ENCODE results near the gene SLC66A3. TPM values are rescaled to one million over a fixed set of nuclear protein-coding genes. Genes with fewer than 3 reads are reported as not detected.

SLC66A3 gene
- total and polyA plus RNA-seq, 2 donors (not counting 1 experiment from before 2014, with no cell fraction given), result 23.7 to 32.4 TPM

DNA sequence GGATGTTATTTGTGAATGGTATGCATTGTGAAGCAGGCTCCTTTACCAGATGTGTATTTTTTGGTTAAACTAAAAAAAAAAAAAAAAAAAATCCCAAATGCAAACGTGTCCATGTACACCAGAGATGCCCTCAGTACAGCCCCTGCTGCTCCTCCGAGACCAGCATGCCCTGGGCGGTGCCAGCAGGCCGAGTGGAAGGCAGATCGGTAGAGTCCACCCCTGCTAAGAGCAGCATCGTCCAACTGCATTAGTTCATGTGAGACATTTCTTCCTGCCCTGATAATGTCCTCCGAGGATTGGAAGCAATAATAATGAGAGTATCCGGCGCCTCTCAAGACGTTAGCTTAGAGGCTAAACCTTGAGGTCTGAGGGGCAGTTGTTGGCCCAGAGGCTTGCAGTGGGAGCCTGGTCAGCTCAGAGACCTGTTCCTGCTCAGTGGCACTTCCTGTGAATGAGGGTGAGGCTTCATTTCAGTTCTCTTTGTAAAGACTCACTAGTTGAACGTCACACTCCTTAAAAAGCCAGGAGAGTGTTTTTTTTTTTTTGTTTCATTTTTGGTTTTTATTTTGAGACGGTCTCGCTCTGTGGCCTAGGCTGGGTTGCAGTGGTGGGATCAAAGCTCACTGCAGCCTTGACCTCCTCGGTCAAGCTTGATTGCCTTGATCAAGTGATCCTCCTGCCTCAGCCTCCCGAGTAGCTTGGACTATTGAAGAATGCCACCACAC is 5.6 kb downstream of the SLC66A3 start:
- POLR2A ChIA-PET, result interaction anchor here (0.7 to 1.2 kb wide), 2 partner anchors 28 to 184 kb away, joined by 3 to 6 read pairs; partner anchors contain the start of gene ROCK2
- peaks cover 13 to 22% of the 10 kb centered on the region in 2 donors for H3K4me1 ChIP-seq (ENCODE audit: control insufficient read depth in 2 of 2, insufficient read depth in 2 of 2, low read length in 2 of 2)
- H3K27me3 ChIP-seq (replicated peaks in 1 of 4; ENCODE audit: control extremely low read depth in 1 of 4, control insufficient read depth in 3 of 4, insufficient read depth in 4 of 4, low read length in 3 of 4), result no peaks in the 10 kb centered on the region
- peaks cover 11% of the 10 kb centered on the region for H4K20me1 ChIP-seq (ENCODE audit: control insufficient read depth, insufficient read depth, low read length, poor library complexity, severe bottlenecking)
- H3K27ac ChIP-seq (ENCODE audit: low read length in 2 of 2), result peak overlapping the region; percentile 53
- CTCF ChIA-PET, result interaction anchor here (0.7 to 1.4 kb wide), 3 partner anchors 14 to 299 kb away, joined by 3 to 8 read pairs (median 4); a partner anchor contains a TSS
- H3K36me3 ChIP-seq (replicated peaks in 1 of 2; ENCODE audit: control extremely low read depth in 1 of 2, control insufficient read depth in 1 of 2, extremely low read depth in 1 of 2, insufficient read depth in 2 of 2, low read length in 1 of 2), result no peaks in the 10 kb centered on the region
- peaks cover 0 to 8% (median 0%) of the 10 kb centered on the region in 3 donors for H3K9me3 ChIP-seq (ENCODE audit: control extremely low read depth in 1 of 3, control insufficient read depth in 2 of 3, insufficient read depth in 1 of 3, low read length in 2 of 3)
- peaks cover 21% of the 10 kb centered on the region for H3K4me1 Mint-ChIP-seq
- no peak overlapping the region for H3K9ac ChIP-seq (ENCODE audit: low read length)
- H3K4me3 Mint-ChIP-seq, result no peak overlapping the region
- H3K4me3 ChIP-seq (ENCODE audit: control extremely low read depth in 1 of 5, extremely low read depth in 1 of 5, insufficient read depth in 1 of 5, low read depth in 2 of 5, low read length in 4 of 5), result no peak overlapping the region
- DNase-seq (peak; percentile 25), ATAC-seq (ENCODE audit: low read depth) (peak; percentile 61)
- intact Hi-C loops (cut with micrococcal nuclease), result loop anchor here (5.0 kb wide), 1 partner anchor 41 kb away; no protein-coding TSS in a partner anchor
- H3K27ac Mint-ChIP-seq, result peak overlapping the region; percentile 83
- H3K9me3 Mint-ChIP-seq (ENCODE audit: insufficient read depth), result no peaks in the 10 kb centered on the region
- TF ChIP-seq, protein P1, sequence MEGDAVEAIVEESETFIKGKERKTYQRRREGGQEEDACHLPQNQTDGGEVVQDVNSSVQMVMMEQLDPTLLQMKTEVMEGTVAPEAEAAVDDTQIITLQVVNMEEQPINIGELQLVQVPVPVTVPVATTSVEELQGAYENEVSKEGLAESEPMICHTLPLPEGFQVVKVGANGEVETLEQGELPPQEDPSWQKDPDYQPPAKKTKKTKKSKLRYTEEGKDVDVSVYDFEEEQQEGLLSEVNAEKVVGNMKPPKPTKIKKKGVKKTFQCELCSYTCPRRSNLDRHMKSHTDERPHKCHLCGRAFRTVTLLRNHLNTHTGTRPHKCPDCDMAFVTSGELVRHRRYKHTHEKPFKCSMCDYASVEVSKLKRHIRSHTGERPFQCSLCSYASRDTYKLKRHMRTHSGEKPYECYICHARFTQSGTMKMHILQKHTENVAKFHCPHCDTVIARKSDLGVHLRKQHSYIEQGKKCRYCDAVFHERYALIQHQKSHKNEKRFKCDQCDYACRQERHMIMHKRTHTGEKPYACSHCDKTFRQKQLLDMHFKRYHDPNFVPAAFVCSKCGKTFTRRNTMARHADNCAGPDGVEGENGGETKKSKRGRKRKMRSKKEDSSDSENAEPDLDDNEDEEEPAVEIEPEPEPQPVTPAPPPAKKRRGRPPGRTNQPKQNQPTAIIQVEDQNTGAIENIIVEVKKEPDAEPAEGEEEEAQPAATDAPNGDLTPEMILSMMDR (IDR thresholded peaks at IDR 0.05), result no peak
- no peak for TF ChIP-seq EZH2 (IDR thresholded peaks at IDR 0.05; ENCODE audit: borderline replicate concordance, insufficient read depth, low read depth, low read length, poor library complexity, severe bottlenecking)
- 91% methylated on average over 10 of the region's 15 CpGs for WGBS (ENCODE audit: insufficient coverage)
- no peak overlapping the region for H2AFZ ChIP-seq (ENCODE audit: insufficient read depth, low read depth, low read length, poor library complexity, severe bottlenecking)
- H3K27me3 Mint-ChIP-seq, result no peaks in the 10 kb centered on the region
- H3K4me2 ChIP-seq (replicated peaks; ENCODE audit: low read depth, low read length, poor library complexity, severe bottlenecking), result peak overlapping the region; percentile 26
- peaks cover 13% of the 10 kb centered on the region for H3K79me2 ChIP-seq (ENCODE audit: control insufficient read depth, insufficient read depth, low read length)

DNA sequence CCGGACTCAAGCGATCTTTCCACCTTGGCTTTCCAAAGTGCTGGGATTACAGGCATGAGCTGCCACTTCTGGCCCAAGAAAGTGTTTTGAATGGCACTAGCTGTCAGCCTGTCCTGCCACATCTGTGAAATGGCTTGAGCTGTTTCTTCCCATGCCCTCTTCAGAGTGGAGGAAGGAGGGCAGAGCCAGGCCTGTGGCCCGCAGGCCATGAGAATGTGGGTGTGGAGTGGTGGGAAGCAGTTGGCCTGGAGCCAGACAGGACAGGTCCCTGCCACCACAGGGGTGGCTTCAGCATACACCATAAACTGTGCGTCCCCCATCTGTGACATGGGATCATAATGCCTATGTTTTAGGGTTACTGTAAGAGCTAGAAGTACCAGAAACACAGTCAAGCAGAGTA is 6.5 kb downstream of the SLC66A3 start:
- ChIA-PET CTCF (interaction anchor here (0.7 to 1.4 kb wide), 2 partner anchors 29 to 298 kb away, joined by 4 to 8 read pairs; a partner anchor contains a TSS), POLR2A (interaction anchor here (1.2 kb wide), 1 partner anchor 29 kb away, joined by 6 read pairs; a partner anchor contains a TSS)
- Histone ChIP-seq H3K4me2 (replicated peaks; ENCODE audit: low read depth, low read length, poor library complexity, severe bottlenecking) (no peak overlapping the region), H3K9me3 (ENCODE audit: control extremely low read depth in 1 of 3, control insufficient read depth in 2 of 3, insufficient read depth in 1 of 3, low read length in 2 of 3) (peaks cover 0 to 8% (median 0%) of the 10 kb centered on the region in 3 donors), H3K79me2 (ENCODE audit: control insufficient read depth, insufficient read depth, low read length) (peaks cover 5% of the 10 kb centered on the region), H3K27ac (ENCODE audit: low read length in 2 of 2) (no peak overlapping the region), H3K9ac (ENCODE audit: low read length) (no peak overlapping the region), H3K4me3 (ENCODE audit: control extremely low read depth in 1 of 5, extremely low read depth in 1 of 5, insufficient read depth in 1 of 5, low read depth in 2 of 5, low read length in 4 of 5) (no peak overlapping the region), H3K27me3 (replicated peaks in 1 of 4; ENCODE audit: control extremely low read depth in 1 of 4, control insufficient read depth in 3 of 4, insufficient read depth in 4 of 4, low read length in 3 of 4) (no peaks in the 10 kb centered on the region), H3K4me1 (ENCODE audit: control insufficient read depth in 2 of 2, insufficient read depth in 2 of 2, low read length in 2 of 2) (peaks cover 7 to 13% of the 10 kb centered on the region in 2 donors), H2AFZ (ENCODE audit: insufficient read depth, low read depth, low read length, poor library complexity, severe bottlenecking) (no peak overlapping the region), H4K20me1 (ENCODE audit: control insufficient read depth, insufficient read depth, low read length, poor library complexity, severe bottlenecking) (peaks cover 3% of the 10 kb centered on the region), H3K36me3 (replicated peaks in 1 of 2; ENCODE audit: control extremely low read depth in 1 of 2, control insufficient read depth in 1 of 2, extremely low read depth in 1 of 2, insufficient read depth in 2 of 2, low read length in 1 of 2) (no peaks in the 10 kb centered on the region)
- DNase-seq, result no peak
- intact Hi-C loops (cut with micrococcal nuclease), result loop anchor here (5.0 kb wide), 1 partner anchor 41 kb away; no protein-coding TSS in a partner anchor
- TF ChIP-seq, protein P1 (IDR thresholded peaks at IDR 0.05), result no peak
- no peak for TF ChIP-seq EZH2 (IDR thresholded peaks at IDR 0.05; ENCODE audit: borderline replicate concordance, insufficient read depth, low read depth, low read length, poor library complexity, severe bottlenecking)
- Mint-ChIP-seq H3K4me1 (peaks cover 16% of the 10 kb centered on the region), H3K9me3 (ENCODE audit: insufficient read depth) (no peaks in the 10 kb centered on the region), H3K27me3 (no peaks in the 10 kb centered on the region), H3K4me3 (no peak overlapping the region), H3K27ac (no peak overlapping the region)
- ATAC-seq (ENCODE audit: low read depth), result no peak
- WGBS (ENCODE audit: insufficient coverage), result 100% methylated on average over 4 of the region's 4 CpGs

Measured in B cell (primary cell).